H9 (cell line): ENCODE measurements around the gene AFDN. TPM values are rescaled to one million over a fixed set of nuclear protein-coding genes. Genes with fewer than 3 reads are reported as not detected.

Experiments used
- DNase-seq: peaks from one replicate; pipeline ENCODE4 v3.0.0-alpha.2; 2017
- H2AFZ ChIP-seq: one replicate; pipeline ENCODE4 v1.6.1; 2013; ENCODE audit warnings: mild to moderate bottlenecking, low read length, control low read depth, moderate library complexity
- H2AK5ac ChIP-seq: 2 replicates; pipeline ENCODE4 v1.6.1; 2013; ENCODE audit warnings: low read length, control low read depth, mixed read lengths; ENCODE audit not compliant: insufficient read length
- H2BK120ac ChIP-seq: one replicate; pipeline ENCODE4 v1.6.1; 2013; ENCODE audit warnings: low read depth, mild to moderate bottlenecking, low read length, control low read depth, inconsistent platforms; ENCODE audit not compliant: poor library complexity, severe bottlenecking
- H2BK12ac ChIP-seq: 2 replicates; pipeline ENCODE4 v1.6.1; 2013; ENCODE audit warnings: low read length, control low read depth, mixed read lengths, low read depth; ENCODE audit not compliant: insufficient read length
- H2BK15ac ChIP-seq: 2 replicates; pipeline ENCODE4 v1.6.1; 2013; ENCODE audit warnings: low read depth, low read length, control low read depth
- H2BK20ac ChIP-seq: one replicate; pipeline ENCODE4 v1.6.1; 2013; ENCODE audit warnings: low read depth, mild to moderate bottlenecking, low read length, control low read depth, inconsistent platforms; ENCODE audit not compliant: poor library complexity, severe bottlenecking
- H2BK5ac ChIP-seq: 2 replicates; pipeline ENCODE4 v1.6.1; 2013; ENCODE audit warnings: low read length, control low read depth, mixed read lengths; ENCODE audit not compliant: insufficient read length
- H3K14ac ChIP-seq: 2 replicates; pipeline ENCODE4 v1.6.1; 2013; ENCODE audit warnings: low read length, control low read depth; ENCODE audit not compliant: insufficient read depth
- H3K18ac ChIP-seq: 2 replicates; pipeline ENCODE4 v1.6.1; 2013; ENCODE audit warnings: low read depth, mild to moderate bottlenecking, mixed read lengths, low read length, control low read depth; ENCODE audit not compliant: insufficient read length
- H3K23ac ChIP-seq: 2 replicates; pipeline ENCODE4 v1.6.1; 2013; ENCODE audit warnings: low read length, control low read depth, mixed read lengths, low read depth; ENCODE audit not compliant: insufficient read length
- H3K23me2 ChIP-seq: 2 replicates; pipeline ENCODE4 v1.6.1; 2013; ENCODE audit warnings: low read depth, mild to moderate bottlenecking, mixed read lengths, low read length, control low read depth; ENCODE audit not compliant: insufficient read length, poor library complexity, severe bottlenecking
- H3K27ac ChIP-seq: 2 replicates; pipeline ENCODE4 v1.5.1; 2013; ENCODE audit warnings: low read length, control low read depth, mixed read lengths, low read depth; ENCODE audit not compliant: insufficient read length
- H3K27me3 ChIP-seq: 2 replicates; pipeline ENCODE4 v1.6.1; 2013; ENCODE audit warnings: low read length, control low read depth, inconsistent platforms; ENCODE audit not compliant: insufficient read depth
- H3K4ac ChIP-seq: 2 replicates; pipeline ENCODE4 v1.6.1; 2013; ENCODE audit warnings: low read depth, mild to moderate bottlenecking, control low read depth, inconsistent platforms, low read length, moderate library complexity
- H3K4me1 ChIP-seq: 2 replicates; pipeline ENCODE4 v1.6.1; 2013; ENCODE audit warnings: low read length, control low read depth, inconsistent platforms; ENCODE audit not compliant: insufficient read depth
- H3K4me2 ChIP-seq: 2 replicates; pipeline ENCODE4 v1.6.1; 2013; ENCODE audit warnings: low read length, control low read depth, mixed read lengths; ENCODE audit not compliant: insufficient read length, insufficient read depth
- H3K56ac ChIP-seq: 2 replicates; pipeline ENCODE4 v1.6.1; 2013; ENCODE audit warnings: low read depth, mild to moderate bottlenecking, mixed read lengths, low read length, control low read depth; ENCODE audit not compliant: insufficient read length
- H3K79me1 ChIP-seq: 2 replicates; pipeline ENCODE4 v1.6.1; 2013; ENCODE audit warnings: low read depth, mild to moderate bottlenecking, moderate library complexity, low read length, control low read depth, inconsistent platforms; ENCODE audit not compliant: insufficient read depth, poor library complexity, severe bottlenecking
- H3K79me2 ChIP-seq: 2 replicates; pipeline ENCODE4 v1.6.1; 2013; ENCODE audit warnings: low read length, control low read depth, inconsistent platforms; ENCODE audit not compliant: insufficient read depth
- H3K9ac ChIP-seq: 2 replicates; pipeline ENCODE4 v1.6.1; 2013; ENCODE audit warnings: low read length, control low read depth, mixed read lengths; ENCODE audit not compliant: insufficient read length; ENCODE audit errors: extremely low read depth
- H3K9me3 ChIP-seq: one replicate; pipeline ENCODE4 v1.6.1; 2013; ENCODE audit warnings: low read depth, low read length, inconsistent platforms; ENCODE audit not compliant: control insufficient read depth
- H3T11ph ChIP-seq: one replicate; pipeline ENCODE4 v1.6.1; 2013; ENCODE audit warnings: mild to moderate bottlenecking, low read length, control low read depth, inconsistent platforms
- H4K20me1 ChIP-seq: one replicate; pipeline ENCODE4 v1.6.1; 2013; ENCODE audit not compliant: control insufficient read depth, insufficient read length, insufficient read depth
- H4K5ac ChIP-seq: 2 replicates; pipeline ENCODE4 v1.6.1; 2013; ENCODE audit warnings: low read depth, mild to moderate bottlenecking, mixed read lengths, low read length, control low read depth; ENCODE audit not compliant: insufficient read length
- H4K8ac ChIP-seq: replicated peaks from 2 replicates; pipeline ENCODE4 v1.6.1; 2013; ENCODE audit warnings: low read length, control low read depth, mixed read lengths, low read depth; ENCODE audit not compliant: insufficient read length
- H4K91ac ChIP-seq: 2 replicates; pipeline ENCODE4 v1.6.1; 2013; ENCODE audit warnings: low read depth, mild to moderate bottlenecking, moderate library complexity, mixed read lengths, low read length, control low read depth; ENCODE audit not compliant: insufficient read length
- H3K27ac Mint-ChIP-seq, 3 experiments: 2 replicates in 2 of 3; 3 replicates in 1 of 3; pipeline ENCODE4 v1.8.0; 2020 to 2021; ENCODE audit warnings: mixed read lengths in 3 of 3, mild to moderate bottlenecking in 1 of 3, moderate library complexity in 1 of 3
- H3K27me3 Mint-ChIP-seq: 2 replicates; pipeline ENCODE4 v1.8.0; 2021; ENCODE audit warnings: low read depth, mild to moderate bottlenecking, moderate library complexity, mixed read lengths
- H3K36me3 Mint-ChIP-seq, 3 experiments: 2 replicates in 2 of 3; 3 replicates in 1 of 3; pipeline ENCODE4 v1.8.0; 2020 to 2021; ENCODE audit warnings: low read depth in 3 of 3, mixed read lengths in 3 of 3; ENCODE audit not compliant: insufficient read depth in 1 of 3
- H3K4me1 Mint-ChIP-seq, 2 experiments: 2 replicates each; pipeline ENCODE4 v1.8.0; 2020; ENCODE audit warnings: mixed read lengths in 2 of 2
- H3K4me3 Mint-ChIP-seq, 2 experiments: 2 replicates in 1 of 2; 3 replicates in 1 of 2; pipeline ENCODE4 v1.8.0; 2020 to 2021; ENCODE audit warnings: mild to moderate bottlenecking in 2 of 2, mixed read lengths in 2 of 2, moderate library complexity in 1 of 2
- H3K9me3 Mint-ChIP-seq, 2 experiments: 2 replicates in 1 of 2; 3 replicates in 1 of 2; pipeline ENCODE4 v1.8.0; 2020; ENCODE audit warnings: mild to moderate bottlenecking in 2 of 2, mixed read lengths in 2 of 2, moderate library complexity in 1 of 2
- WGBS: extraction: QIAGEN DNeasy Blood & Tissue Kit; methylation state at CpG from one replicate; pipeline ENCODE4 v1.1.7; 2013; ENCODE audit warnings: missing lambda C conversion rate, low lambda C conversion rate, mixed read lengths; ENCODE audit not compliant: insufficient read length; ENCODE audit errors: extremely low coverage; 5-methylcytosine and 5-hydroxymethylcytosine counted together
- total RNA-seq: library from RNA; stranded (reverse); gene quantifications from 2 replicates; pipeline ENCODE4 v1.2.1, GENCODE V29; 2021
- TF ChIP-seq, protein P1 (sequence below): fragments of 200-600 bp; sonication (generic); conservative IDR thresholded peaks from 3 replicates; pipeline ENCODE4 v1.8.0; 2021; ENCODE audit warnings: antibody characterized with exemption, mild to moderate bottlenecking

AFDN gene
- total RNA-seq, 1 experiment from 2014 or later: 157 TPM

DNA sequence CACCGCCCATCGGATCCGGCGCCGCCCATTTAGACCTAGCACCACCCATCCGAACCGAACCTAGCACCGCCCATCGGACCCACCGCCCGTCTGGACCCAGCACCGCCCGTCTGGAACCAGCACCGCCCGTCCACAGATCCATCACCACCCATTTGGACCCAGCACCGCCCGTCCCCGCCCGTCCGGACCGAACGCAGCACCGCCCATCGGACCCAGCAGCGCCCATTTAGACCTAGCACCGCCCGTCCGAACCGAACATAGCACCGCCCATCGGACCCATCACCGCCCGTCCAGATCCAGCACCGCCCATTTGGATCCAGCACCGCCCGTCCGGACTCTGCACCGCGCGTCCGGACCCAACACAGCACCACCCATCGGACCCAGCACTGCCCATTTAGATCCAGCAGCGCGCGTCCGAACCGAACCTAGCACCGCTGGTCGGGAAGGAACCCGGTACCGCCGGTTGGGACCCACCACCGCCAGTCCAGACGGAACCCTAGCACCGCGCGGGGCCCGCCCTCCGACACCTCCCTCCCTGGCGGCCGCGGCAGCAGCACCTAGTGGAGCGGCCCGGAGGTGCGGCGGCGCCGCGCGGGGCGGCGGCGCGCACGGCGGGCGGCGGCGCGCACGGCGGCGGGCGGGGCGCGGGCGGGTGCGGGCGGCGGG lies 348 bp upstream of the AFDN start:
- Mint-ChIP-seq H3K27me3 (peaks cover 6% of the 10 kb centered on the region; the same call in 1 of the 2 replicates), H3K4me3 (peak overlapping the region; percentile 89 to 99), H3K9me3 (no peaks in the 10 kb centered on the region; a peak in 1 of 5 replicates), H3K36me3 (peaks cover 0 to 8% (median 8%) of the 10 kb centered on the region in 3 experiments; a peak in 3 of 7 replicates), H3K27ac (peak overlapping the region; percentile 94 to 99 (median 94)), H3K4me1 (peaks cover 32 to 37% of the 10 kb centered on the region in 2 experiments)
- H3K79me1 ChIP-seq: no peaks in the 10 kb centered on the region
- no peak overlapping the region for H2AFZ ChIP-seq
- H3K4ac ChIP-seq: no peak overlapping the region
- TF ChIP-seq, protein P1, sequence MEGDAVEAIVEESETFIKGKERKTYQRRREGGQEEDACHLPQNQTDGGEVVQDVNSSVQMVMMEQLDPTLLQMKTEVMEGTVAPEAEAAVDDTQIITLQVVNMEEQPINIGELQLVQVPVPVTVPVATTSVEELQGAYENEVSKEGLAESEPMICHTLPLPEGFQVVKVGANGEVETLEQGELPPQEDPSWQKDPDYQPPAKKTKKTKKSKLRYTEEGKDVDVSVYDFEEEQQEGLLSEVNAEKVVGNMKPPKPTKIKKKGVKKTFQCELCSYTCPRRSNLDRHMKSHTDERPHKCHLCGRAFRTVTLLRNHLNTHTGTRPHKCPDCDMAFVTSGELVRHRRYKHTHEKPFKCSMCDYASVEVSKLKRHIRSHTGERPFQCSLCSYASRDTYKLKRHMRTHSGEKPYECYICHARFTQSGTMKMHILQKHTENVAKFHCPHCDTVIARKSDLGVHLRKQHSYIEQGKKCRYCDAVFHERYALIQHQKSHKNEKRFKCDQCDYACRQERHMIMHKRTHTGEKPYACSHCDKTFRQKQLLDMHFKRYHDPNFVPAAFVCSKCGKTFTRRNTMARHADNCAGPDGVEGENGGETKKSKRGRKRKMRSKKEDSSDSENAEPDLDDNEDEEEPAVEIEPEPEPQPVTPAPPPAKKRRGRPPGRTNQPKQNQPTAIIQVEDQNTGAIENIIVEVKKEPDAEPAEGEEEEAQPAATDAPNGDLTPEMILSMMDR: peak; percentile 48
- DNase-seq: peak; percentile 64
- H3K27ac ChIP-seq: no peak overlapping the region
- H3K56ac ChIP-seq: no peak overlapping the region
- no peak overlapping the region for H2BK15ac ChIP-seq
- H2AK5ac ChIP-seq: no peak overlapping the region
- peak overlapping the region; percentile 70 for H3K4me2 ChIP-seq
- no peak overlapping the region for H3K23ac ChIP-seq
- no peaks in the 10 kb centered on the region for H3K4me1 ChIP-seq
- no peak overlapping the region for H2BK5ac ChIP-seq
- H3K27me3 ChIP-seq: no peaks in the 10 kb centered on the region
- H4K91ac ChIP-seq: no peak overlapping the region
- no peak overlapping the region for H4K5ac ChIP-seq
- H3T11ph ChIP-seq: no peak overlapping the region
- peaks cover 18% of the 10 kb centered on the region; the same call in 1 of the 2 replicates for H3K79me2 ChIP-seq
- H3K9me3 ChIP-seq: no peaks in the 10 kb centered on the region
- peak overlapping the region; percentile 45 for H3K9ac ChIP-seq
- H2BK12ac ChIP-seq: no peak overlapping the region
- H4K8ac ChIP-seq: no peak overlapping the region
- no peak overlapping the region for H2BK120ac ChIP-seq
- H3K23me2 ChIP-seq: peaks cover 12% of the 10 kb centered on the region
- no peaks in the 10 kb centered on the region for H4K20me1 ChIP-seq
- no CpG with 5 or more reads among the region's 90 CpGs for WGBS
- H2BK20ac ChIP-seq: no peak overlapping the region
- peak overlapping the region; percentile 21; the same call in 1 of the 2 replicates for H3K14ac ChIP-seq
- peak overlapping the region; percentile 12 for H3K18ac ChIP-seq
